SK-N-MC (cell line): ENCODE data around the gene OPCML.

Experiments
- EZH2 ChIP-seq: fragments of 200-600 bp; sonication (generic); IDR thresholded peaks from one replicate; pipeline ENCODE4 v1.6.1; 2017; ENCODE audit warnings: antibody characterized with exemption
- FOXP2 ChIP-seq: optimal IDR thresholded peaks from 2 replicates; pipeline ENCODE3; 2011; ENCODE audit warnings: mild to moderate bottlenecking, moderate library complexity; ENCODE audit not compliant: insufficient read depth; ENCODE audit errors: extremely low read length, control extremely low read depth
- POLR2AphosphoS5 ChIP-seq: IDR thresholded peaks from 2 replicates; pipeline ENCODE4 v1.6.1; 2012; ENCODE audit warnings: mild to moderate bottlenecking, low read depth, low read length, borderline replicate concordance

- no peak for TF ChIP-seq POLR2AphosphoS5
- TF ChIP-seq EZH2: no peak
- TF ChIP-seq FOXP2: no peak
Measured at GRCh38 chr11:133413703-133414102, 118.6 kb downstream of the OPCML start.
